ENCODE data around the gene SATB2. TPM values are rescaled to one million over a fixed set of nuclear protein-coding genes. Genes with fewer than 3 reads are reported as not detected.

SATB2 gene
- total RNA-seq (10 to 100 TPM in 6 of 9 donors, 1 to 10 TPM in 3; 3.4 to 18.3 (median 12.4) TPM), polyA plus RNA-seq (1 to 10 TPM; 5.8 to 6.8 (median 6.4) TPM)
- long read RNA-seq, donor 1 = 0 reads
- long read RNA-seq, donor 2 = 0 reads
- long read RNA-seq, donor 3, partial matches to known transcripts = 0 of 1 reads
- long read RNA-seq, donor 3, other reads (novel, unspliced or antisense) = 0 of 1 reads
- long read RNA-seq, donor 4, partial matches to known transcripts = 0 of 1 reads
- long read RNA-seq, donor 4, other reads (novel, unspliced or antisense) = 1 of 1 reads
- long read RNA-seq, donor 5, full-length matches to known transcripts = 1 of 3 reads
- long read RNA-seq, donor 5, partial matches to known transcripts = 1 of 3 reads
- long read RNA-seq, donor 5, other reads (novel, unspliced or antisense) = 1 of 3 reads
- long read RNA-seq, donor 6, partial matches to known transcripts = 0 of 1 reads
- long read RNA-seq, donor 6, other reads (novel, unspliced or antisense) = 1 of 1 reads
- long read RNA-seq, donor 7 = 0 reads
- long read RNA-seq, donor 8 = 0 reads
- long read RNA-seq, donor 9 = 0 reads
- long read RNA-seq, donor 10 = 0 reads

- H3K36me3 ChIP-seq (replicated peaks in 1 of 2) = no peaks in the 10 kb centered on the region
- peak in 6 of 7 donors; percentile 31 to 71 (median 61) for DNase-seq
- no peaks in the 10 kb centered on the region for H3K9me3 ChIP-seq (replicated peaks in 1 of 3)
- H3K27ac ChIP-seq = peak within 1 kb of the TSS; percentile 54 to 92 (median 86)
- peaks cover 17 to 31% of the 10 kb centered on the region in 2 donors for H3K4me1 ChIP-seq (replicated peaks in 1 of 2)
- H3K4me3 ChIP-seq = peak within 1 kb of the TSS; percentile 65 to 79 (median 78)
- 1% methylated on average over 36 to 61 of the region's 61 CpGs for WGBS, 4 donors
- peaks cover 28% of the 10 kb centered on the region for H3K27me3 ChIP-seq
- no peak for TF ChIP-seq CTCF (IDR thresholded peaks at IDR 0.05)
- TF ChIP-seq POLR2A (IDR thresholded peaks at IDR 0.05) = peak in 1 of 2 donors; percentile 56
- intact Hi-C loops (cut with DNase I) = no loop called here
These were observed at the start of gene SATB2 for GRCh38 chr2:199457147-199458008. TSS of gene SATB2 (minus strand) at chr2:199457939. CDS start at chr2:199456037, 1,902 bp downstream.

- Histone ChIP-seq H3K9me3 (replicated peaks in 1 of 3) (no peaks in the 10 kb centered on the region), H3K4me1 (replicated peaks in 1 of 2) (no peaks in the 10 kb centered on the region), H3K27me3 (peaks cover 12% of the 10 kb centered on the region), H3K36me3 (replicated peaks in 1 of 2) (no peaks in the 10 kb centered on the region), H3K27ac (no peak overlapping the region), H3K4me3 (no peak overlapping the region)
- TF ChIP-seq POLR2A (IDR thresholded peaks at IDR 0.05) (no peak), CTCF (IDR thresholded peaks at IDR 0.05) (no peak)
- WGBS, 4 donors = 55 to 77% (median 67%) methylated on average over 2 of the region's 2 CpGs
- no peak for DNase-seq
- intact Hi-C loops (cut with DNase I) = no loop called here
These were observed 48.1 kb upstream of the SATB2 start for GRCh38 chr2:199505755-199506403.

- no peaks in the 10 kb centered on the region for H3K36me3 ChIP-seq (replicated peaks in 1 of 2)
- H3K4me3 ChIP-seq = no peak overlapping the region
- DNase-seq = no peak
- intact Hi-C loops (cut with DNase I) = no loop called here
- no peaks in the 10 kb centered on the region for H3K27me3 ChIP-seq
- TF ChIP-seq CTCF (IDR thresholded peaks at IDR 0.05) (no peak), POLR2A (IDR thresholded peaks at IDR 0.05) (no peak)
- no peaks in the 10 kb centered on the region for H3K9me3 ChIP-seq (replicated peaks in 1 of 3)
- H3K4me1 ChIP-seq (replicated peaks in 1 of 2) = no peaks in the 10 kb centered on the region
- no peak overlapping the region for H3K27ac ChIP-seq
These were observed 45.4 kb upstream of the SATB2 start for GRCh38 chr2:199503148-199503547.
